ENCODE measurements around the gene SRCIN1.

DNA sequence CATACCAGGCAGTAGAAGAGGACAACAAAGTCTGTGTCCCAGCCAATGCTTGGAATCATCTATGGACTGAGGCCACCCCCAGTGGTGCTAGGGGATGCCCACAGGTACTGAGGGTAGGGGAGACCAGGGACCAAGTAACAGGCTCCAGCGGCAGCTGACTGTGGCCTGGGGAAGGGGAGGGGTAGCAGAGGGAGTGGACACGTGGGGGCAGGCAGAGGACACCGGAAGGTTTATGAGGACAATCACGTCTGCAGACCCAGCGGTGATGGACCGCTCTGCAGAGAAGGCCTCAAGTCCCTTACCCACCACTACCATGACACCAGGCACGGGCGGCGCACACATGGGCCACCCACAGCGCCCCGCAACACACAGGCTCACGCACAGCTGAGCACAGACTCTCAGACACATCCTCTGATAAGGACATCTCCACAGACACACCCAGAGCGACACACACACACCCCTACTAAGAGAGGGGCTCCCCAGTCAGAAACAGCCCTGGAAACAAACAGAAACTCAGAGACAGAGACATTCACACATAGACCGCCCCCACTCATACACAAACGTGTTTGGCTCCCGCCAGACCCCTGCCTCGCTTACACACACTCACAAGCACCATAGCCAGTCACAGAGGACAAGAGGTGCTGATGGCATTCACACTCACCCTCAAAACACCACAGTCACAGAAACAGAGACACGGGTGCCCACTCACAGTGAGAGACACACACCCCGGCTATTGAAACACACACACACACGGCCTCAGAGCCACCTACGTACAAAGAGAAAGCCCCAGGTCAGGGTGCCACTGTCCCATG, 35.8 kb downstream of the SRCIN1 start:
- no peak for TF ChIP-seq CTCF (IDR thresholded peaks at IDR 0.05; ENCODE audit: low read depth, low read length, missing input control)
- TF ChIP-seq YY1 (IDR thresholded peaks at IDR 0.05), result no peak
- TF ChIP-seq, protein P1, sequence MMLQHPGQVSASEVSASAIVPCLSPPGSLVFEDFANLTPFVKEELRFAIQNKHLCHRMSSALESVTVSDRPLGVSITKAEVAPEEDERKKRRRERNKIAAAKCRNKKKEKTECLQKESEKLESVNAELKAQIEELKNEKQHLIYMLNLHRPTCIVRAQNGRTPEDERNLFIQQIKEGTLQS (IDR thresholded peaks at IDR 0.05), result no peak
- TF ChIP-seq, protein P2, sequence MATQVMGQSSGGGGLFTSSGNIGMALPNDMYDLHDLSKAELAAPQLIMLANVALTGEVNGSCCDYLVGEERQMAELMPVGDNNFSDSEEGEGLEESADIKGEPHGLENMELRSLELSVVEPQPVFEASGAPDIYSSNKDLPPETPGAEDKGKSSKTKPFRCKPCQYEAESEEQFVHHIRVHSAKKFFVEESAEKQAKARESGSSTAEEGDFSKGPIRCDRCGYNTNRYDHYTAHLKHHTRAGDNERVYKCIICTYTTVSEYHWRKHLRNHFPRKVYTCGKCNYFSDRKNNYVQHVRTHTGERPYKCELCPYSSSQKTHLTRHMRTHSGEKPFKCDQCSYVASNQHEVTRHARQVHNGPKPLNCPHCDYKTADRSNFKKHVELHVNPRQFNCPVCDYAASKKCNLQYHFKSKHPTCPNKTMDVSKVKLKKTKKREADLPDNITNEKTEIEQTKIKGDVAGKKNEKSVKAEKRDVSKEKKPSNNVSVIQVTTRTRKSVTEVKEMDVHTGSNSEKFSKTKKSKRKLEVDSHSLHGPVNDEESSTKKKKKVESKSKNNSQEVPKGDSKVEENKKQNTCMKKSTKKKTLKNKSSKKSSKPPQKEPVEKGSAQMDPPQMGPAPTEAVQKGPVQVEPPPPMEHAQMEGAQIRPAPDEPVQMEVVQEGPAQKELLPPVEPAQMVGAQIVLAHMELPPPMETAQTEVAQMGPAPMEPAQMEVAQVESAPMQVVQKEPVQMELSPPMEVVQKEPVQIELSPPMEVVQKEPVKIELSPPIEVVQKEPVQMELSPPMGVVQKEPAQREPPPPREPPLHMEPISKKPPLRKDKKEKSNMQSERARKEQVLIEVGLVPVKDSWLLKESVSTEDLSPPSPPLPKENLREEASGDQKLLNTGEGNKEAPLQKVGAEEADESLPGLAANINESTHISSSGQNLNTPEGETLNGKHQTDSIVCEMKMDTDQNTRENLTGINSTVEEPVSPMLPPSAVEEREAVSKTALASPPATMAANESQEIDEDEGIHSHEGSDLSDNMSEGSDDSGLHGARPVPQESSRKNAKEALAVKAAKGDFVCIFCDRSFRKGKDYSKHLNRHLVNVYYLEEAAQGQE (IDR thresholded peaks at IDR 0.05), result no peak
- no peak for TF ChIP-seq TAF1 (conservative IDR thresholded peaks at IDR 0.05)
- no peak for TF ChIP-seq NR2F2 (IDR thresholded peaks at IDR 0.05)
- TF ChIP-seq RAD21 (IDR thresholded peaks at IDR 0.05), result no peak
- TF ChIP-seq MAX (IDR thresholded peaks at IDR 0.05), result no peak
- no peak for TF ChIP-seq EGR1 (IDR thresholded peaks at IDR 0.05; ENCODE audit: low read depth in 2 of 2)
- no peak for TF ChIP-seq JUND (IDR thresholded peaks at IDR 0.05)
- TF ChIP-seq FOXA1 (IDR thresholded peaks at IDR 0.05), result no peak
- no peak for TF ChIP-seq GABPA (IDR thresholded peaks at IDR 0.05 in 1 of 2, conservative IDR thresholded peaks at IDR 0.05 in 1 of 2)
- TF ChIP-seq, protein P3, sequence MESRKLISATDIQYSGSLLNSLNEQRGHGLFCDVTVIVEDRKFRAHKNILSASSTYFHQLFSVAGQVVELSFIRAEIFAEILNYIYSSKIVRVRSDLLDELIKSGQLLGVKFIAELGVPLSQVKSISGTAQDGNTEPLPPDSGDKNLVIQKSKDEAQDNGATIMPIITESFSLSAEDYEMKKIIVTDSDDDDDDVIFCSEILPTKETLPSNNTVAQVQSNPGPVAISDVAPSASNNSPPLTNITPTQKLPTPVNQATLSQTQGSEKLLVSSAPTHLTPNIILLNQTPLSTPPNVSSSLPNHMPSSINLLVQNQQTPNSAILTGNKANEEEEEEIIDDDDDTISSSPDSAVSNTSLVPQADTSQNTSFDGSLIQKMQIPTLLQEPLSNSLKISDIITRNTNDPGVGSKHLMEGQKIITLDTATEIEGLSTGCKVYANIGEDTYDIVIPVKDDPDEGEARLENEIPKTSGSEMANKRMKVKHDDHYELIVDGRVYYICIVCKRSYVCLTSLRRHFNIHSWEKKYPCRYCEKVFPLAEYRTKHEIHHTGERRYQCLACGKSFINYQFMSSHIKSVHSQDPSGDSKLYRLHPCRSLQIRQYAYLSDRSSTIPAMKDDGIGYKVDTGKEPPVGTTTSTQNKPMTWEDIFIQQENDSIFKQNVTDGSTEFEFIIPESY (IDR thresholded peaks at IDR 0.05), result no peak
- TF ChIP-seq HNF4A (conservative IDR thresholded peaks at IDR 0.05), result no peak
